Smooth muscle cell of the brain vasculature (primary cell): ENCODE measurements around the gene ELMO1.

Source experiments
- DNase-seq: peaks from one replicate; pipeline ENCODE4 v3.0.0-alpha.2; 2012; ENCODE audit warnings: low read depth, low spot score

The ELMO1 gene

DNA sequence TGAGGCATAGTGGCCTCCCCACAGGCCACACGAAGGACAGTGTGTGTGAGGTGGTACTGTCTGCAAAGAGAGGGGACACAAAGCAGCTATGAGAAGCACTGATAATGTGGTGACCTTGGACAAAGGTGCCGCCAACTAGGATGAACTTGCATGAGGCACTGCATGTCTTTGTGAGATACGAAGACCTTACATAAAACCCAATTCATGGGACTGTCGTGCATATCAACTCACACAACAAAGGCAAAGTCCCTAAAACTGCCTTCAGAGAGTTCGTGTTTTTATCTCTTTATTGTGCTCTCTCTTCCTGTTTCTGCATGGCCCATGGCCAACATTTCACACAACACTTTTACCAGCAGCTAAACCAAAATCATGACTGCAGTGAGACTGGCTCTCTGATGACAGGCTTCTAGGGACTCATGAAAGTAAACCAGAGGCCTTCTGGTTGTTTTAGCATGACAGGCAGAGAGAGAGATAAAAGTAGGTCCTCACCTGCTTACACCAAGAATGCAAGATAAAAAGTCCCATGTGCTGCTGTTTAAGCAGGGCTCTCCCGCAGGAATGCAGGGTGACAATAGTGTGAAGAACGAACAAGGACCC is 347.8 kb downstream of the ELMO1 start:
- DNase-seq, result no peak

GRCh38 chr7:37098762-37099161 is 349.9 kb downstream of the ELMO1 start:
- DNase-seq, result no peak

DNA sequence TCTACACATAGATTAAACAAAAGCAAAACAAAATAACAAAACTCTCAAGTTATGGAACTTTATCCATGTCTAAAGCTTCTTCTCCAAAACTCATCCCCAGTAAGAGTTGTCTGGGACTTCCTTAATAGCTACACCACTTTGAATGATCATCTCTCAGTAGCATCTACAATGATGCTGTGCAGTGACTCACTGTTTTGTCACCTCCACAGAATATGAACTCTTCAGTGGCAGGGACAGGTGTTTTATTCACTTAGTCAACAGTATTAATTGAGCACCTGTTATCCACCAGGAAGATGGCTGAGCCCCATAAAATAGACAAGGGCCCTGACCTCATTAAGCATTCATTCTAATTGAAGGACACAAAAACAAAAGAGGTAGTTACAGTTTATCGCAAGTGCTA is 350.7 kb downstream of the ELMO1 start:
- no peak for DNase-seq

GRCh38 chr7:37097276-37097675 is 351.4 kb downstream of the ELMO1 start:
- DNase-seq, result no peak

DNA sequence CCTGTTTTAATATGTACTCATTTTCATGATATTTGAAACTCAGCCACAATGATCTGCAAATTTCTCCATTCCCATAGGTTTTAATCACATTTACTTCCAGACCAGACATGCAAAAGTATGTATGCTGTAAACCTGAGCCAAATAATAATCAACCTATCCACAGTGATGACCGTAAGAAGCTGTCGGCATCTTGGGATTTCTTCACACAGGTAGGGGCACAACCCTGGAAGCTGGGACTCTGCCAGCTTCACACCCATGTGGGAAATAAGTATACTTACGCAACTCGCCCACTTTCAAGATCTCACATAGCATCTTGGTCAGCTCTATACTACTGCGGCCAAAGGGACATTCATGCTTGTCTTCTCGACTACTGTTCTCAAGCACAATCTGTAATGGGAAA is 352.3 kb downstream of the ELMO1 start:
- no peak for DNase-seq

DNA sequence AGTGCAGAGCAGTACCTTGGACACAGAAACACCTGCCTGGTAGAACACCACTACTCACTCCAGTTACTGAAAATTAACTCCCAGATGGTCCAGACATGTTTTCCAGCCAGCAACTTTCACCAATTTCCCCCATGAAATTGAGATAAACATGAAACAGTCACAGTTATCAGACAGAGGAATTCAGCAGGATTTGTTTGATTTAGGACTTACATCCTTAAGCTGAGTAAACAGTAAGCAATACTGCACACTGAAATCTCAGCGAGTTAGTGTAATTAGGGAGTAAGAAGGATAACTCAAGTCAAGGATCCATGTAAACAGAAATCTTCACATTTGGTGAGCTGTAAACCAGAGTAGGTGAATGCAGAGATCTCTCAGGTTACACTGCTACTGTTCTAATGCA is 353.5 kb downstream of the ELMO1 start:
- DNase-seq, result no peak

DNA sequence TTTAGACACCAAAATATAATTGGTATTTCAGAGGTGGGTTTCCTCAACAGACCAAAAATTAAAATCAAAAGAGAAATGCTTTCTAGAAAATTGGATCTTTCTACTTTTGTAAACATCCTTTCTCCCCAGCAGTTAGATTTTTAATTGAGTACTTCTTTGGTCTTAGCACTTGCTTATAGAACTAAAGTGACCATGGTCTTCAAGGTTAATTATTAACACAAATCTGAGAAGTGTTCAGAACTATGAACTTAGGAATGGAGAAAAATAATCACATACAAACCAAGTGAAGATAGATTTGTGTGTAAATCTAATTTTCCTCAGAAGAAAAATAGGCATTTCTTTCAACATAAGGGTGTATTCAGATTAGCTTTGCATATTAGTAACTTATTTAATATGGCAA is 355.4 kb downstream of the ELMO1 start:
- no peak for DNase-seq

- no peak for DNase-seq
Measured at GRCh38 chr7:37092548-37092947, 356.1 kb downstream of the ELMO1 start.

DNA sequence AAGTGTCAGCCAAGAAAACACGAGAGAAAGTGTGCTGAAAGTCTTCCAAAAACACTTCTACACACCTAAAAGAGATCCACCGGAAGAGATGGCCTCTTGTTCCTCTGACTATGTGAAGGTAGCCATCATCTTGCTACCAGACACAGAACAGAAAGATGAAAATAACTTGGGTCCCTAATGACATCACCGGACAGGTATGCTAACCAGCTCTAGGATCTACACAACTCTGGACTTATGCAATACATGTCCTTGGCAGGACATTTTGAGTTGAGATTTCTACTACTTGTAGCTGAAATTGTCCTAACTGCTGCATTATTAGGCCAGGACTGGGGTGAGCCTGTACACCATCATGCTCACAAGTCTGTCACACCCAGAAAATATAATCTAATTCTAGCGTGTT is 358.7 kb downstream of the ELMO1 start:
- no peak for DNase-seq

DNA sequence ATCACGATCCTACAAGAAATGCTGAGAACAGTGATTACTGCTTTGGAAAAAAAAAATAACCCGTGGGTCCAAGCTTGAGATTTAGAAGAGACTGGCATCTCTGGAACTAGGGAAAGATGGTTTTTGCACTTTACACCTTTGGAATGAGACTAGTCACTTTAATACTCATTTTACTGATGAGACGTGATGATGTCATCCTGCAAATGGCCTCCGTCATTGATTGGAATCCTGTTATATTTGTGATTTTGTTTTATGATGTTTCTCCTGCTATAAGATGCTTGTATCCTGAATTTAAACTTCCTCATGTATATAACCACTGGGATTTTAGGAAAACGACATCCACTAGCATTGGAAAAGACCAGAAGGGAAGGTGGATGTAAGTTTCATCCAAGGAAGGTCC is 363.1 kb downstream of the ELMO1 start:
- no peak for DNase-seq

DNA sequence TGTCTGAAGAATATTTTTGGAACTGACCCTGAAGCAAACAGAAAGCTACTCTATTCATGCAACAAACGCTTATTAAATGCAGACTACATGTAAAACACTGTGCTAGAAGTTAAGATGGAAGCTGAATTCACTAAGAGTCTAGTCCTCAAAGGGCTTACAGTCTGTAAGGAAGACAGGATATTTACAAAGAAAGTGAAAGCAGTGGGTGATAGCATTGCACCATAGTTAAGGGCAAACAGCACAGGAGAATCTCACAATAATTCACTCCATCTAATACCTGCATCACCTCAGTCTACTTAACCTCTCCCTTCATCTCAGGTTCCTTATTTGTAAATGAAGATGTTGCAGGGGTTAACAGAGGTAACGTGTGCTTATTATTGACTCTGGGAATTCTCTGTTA is 364.4 kb downstream of the ELMO1 start:
- DNase-seq, result no peak

- DNase-seq, result no peak
Measured at GRCh38 chr7:37083311-37084096, 365.2 kb downstream of the ELMO1 start.

DNA sequence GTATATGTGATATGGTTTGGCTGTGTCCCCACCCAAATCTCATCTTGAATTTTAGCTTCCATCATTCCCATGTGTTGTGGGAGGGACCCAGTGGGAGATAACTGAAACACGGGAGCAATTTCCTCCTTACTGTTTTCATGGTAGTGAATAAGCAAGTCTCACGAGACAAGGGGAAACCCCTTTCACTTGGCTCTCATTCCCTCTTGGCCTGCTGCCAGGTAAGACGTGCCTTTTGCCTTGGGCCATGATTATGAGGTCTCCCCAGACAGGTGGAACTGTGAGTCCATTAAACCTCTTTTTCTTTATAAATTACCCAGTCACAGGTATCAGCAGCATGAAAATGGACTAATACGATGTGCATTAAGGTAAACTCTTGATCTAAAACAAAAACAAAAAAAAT is 367.2 kb downstream of the ELMO1 start:
- DNase-seq, result no peak

GRCh38 chr7:37079420-37079819 is 369.2 kb downstream of the ELMO1 start:
- no peak for DNase-seq

DNA sequence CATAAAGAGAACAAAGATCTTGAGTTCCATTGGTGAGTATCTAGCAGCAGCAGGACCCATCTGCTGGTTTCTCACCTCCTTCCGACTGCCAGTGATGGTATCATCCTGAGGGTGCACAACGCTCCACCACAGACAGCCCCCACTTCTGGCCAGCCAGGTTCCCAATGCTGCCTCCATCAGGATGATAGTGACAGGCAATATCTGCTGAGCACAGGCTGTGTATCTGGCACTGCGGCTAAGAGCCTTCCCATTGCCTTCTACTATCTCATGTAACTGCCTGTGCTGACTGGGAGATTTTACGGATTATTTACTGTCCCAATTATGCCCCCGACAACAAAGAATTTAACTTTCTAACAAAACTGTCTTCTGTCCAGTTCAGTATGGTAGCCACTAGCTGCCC is 372.0 kb downstream of the ELMO1 start:
- DNase-seq, result no peak

- DNase-seq, result no peak
Measured at GRCh38 chr7:37074370-37074769, 374.3 kb downstream of the ELMO1 start.

DNA sequence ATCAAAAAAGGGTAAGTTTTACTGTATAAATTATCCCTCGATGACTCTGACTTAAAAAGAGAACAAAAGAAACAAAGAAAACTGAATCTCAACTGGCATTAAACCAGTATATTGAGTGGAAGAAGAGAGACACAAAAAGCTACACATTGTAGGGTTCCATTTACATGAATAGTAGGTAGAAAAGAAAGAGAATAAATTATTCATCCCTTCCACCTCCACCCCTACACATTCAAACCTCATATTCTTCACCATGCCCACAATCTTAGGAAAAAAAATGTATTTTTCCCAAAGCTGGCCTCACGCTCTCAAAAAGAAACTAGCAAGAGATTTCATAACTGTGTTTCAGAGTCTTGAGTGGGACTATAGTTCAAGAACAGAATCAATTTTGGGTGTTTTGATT is 377.5 kb downstream of the ELMO1 start:
- no peak for DNase-seq

DNA sequence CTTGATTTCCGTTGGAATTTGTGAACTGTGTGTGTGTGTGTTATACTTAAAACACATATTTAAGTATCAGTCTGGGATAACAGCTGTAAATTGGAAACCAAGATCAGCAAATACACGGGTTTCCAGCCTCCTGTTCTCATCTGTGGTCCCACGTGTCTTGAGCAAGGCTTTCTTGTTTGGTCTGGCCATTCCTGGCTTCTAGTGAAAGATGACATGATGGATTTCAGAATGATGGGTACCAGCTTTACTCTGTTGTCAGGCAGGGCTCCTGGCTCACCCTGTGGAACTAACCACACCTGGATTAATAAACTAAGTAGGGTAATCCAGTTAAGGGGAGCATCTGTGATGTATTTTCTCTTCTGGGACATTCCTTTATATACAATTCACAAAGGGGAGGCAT is 378.2 kb downstream of the ELMO1 start:
- DNase-seq, result no peak

GRCh38 chr7:37070031-37070430 is 378.6 kb downstream of the ELMO1 start:
- no peak for DNase-seq

DNA sequence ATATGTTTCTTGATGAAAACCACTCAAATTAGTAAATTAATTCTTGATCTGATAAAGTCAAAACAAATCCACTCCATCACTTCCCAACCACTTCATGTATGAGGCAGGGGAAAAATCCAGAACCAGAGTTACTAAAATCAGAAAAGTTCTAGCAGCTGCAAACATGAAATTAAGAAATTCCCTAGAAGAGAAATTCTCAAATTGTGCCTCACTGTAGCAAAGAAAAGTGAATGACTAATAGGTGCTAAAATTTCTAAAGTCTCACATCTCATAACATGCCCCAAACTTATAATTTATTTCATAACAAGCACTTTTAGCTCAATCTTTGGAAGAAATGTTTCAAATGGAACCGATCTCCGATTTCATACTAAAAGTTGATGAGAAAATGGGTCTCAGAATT is 379.3 kb downstream of the ELMO1 start:
- no peak for DNase-seq

- no peak for DNase-seq
Measured at GRCh38 chr7:37068902-37069301, 379.8 kb downstream of the ELMO1 start.

GRCh38 chr7:37068038-37068437 is 380.6 kb downstream of the ELMO1 start:
- no peak for DNase-seq

DNA sequence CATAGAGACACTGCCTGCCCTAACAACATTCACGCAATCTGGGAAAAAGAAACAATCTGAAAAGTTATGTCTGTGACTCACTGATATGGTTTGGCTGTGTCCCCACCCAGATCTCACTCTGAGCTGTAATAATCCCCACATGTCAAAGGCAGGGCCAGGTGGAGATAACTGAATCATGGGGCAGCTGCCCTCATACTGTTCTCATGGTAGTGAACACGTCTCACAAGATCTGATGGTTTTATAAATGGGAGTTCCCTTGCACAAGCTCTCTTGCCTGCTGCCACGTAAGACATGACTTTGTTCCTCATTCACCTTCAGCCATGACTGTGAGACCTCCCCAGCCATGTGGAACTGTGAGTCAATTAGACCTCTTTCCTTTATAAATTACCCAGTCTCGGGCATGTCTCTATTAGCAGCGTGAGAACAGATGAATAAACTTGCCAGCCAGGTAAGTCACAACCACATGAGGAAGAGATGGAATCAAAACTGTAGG is 382.8 kb downstream of the ELMO1 start:
- no peak for DNase-seq

DNA sequence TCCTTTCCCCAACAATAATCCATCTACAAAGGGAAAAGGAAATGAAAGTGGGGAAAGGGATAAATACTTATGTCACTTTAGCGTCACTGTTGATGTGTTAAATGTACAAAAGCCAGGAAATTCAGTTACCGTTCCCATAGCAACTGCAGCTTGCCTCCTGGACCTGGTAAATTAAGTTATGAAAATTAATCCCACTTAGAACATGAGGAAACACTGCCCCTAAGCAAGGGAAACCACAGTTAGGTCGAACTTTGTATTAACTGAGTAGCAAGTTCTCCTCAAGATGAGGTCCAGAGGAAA is 386.2 kb downstream of the ELMO1 start:
- DNase-seq, result no peak
